ENCODE data around the gene VWA3A. TPM values are rescaled to one million over a fixed set of nuclear protein-coding genes. Genes with fewer than 3 reads are reported as not detected.

The VWA3A gene
- total and polyA plus RNA-seq, 2 of the 4 experiments (the other 2 are of a cell fraction), result not detected

DNA sequence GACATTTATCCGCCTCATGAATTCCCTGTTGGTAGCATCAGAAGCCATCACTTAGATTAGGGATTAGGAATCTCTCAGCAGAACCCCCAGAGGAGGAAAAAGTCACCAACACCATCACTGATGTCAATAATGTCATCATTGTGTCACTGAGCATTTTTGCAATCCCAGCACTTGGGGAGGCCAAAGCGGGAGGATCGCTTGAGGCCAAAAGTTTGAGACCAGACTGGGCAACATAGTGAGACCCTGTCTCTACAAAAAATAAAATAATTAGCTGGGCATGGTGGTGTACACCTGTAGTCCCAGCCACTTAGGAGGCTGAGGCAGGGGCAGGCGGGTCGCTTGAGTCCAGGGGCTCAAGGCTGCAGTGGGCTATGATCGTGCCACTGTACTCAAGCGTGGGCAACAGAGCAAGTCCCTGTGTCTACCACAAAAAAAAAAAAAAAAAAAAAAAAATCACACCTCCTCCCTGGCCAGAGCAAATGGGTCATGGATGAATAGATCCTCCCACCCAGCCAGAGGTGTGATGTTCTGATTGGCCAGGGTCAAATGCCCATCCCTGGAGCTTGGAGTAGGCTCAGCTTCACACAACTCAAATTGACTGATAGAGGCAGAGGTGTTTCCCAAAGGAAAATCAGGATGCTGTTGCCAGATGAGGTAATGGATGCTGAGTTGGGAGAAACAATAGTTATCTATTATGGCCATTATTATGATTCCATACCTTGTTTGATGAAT, 31.6 kb downstream of the VWA3A start:
- Histone ChIP-seq H3K79me1 (ENCODE audit: low read depth in 1 of 2, low read length in 2 of 2) (no peaks in the 10 kb centered on the region), H2AK5ac (ENCODE audit: low read depth, low read length) (no peak overlapping the region), H3K9me3 (ENCODE audit: control insufficient read depth, insufficient read depth, low read length) (no peaks in the 10 kb centered on the region), H3K23ac (ENCODE audit: low read depth, low read length) (no peak overlapping the region), H3K4me1 (ENCODE audit: control insufficient read depth, insufficient read depth, low read length) (no peaks in the 10 kb centered on the region), H3K4me3 (ENCODE audit: insufficient read depth, low read depth, low read length) (no peak overlapping the region), H2BK5ac (ENCODE audit: low read depth, low read length, poor library complexity, severe bottlenecking) (no peak overlapping the region), H2BK120ac (ENCODE audit: low read depth, low read length) (no peak overlapping the region), H3K36me3 (ENCODE audit: control insufficient read depth, insufficient read depth, low read length) (no peaks in the 10 kb centered on the region), H3K4me2 (ENCODE audit: low read depth, low read length) (no peak overlapping the region), H4K8ac (ENCODE audit: low read depth in 2 of 2, low read length in 2 of 2) (no peak overlapping the region), H3K4ac (ENCODE audit: low read depth, low read length) (no peak overlapping the region), H4K20me1 (ENCODE audit: insufficient read depth, low read length) (no peaks in the 10 kb centered on the region), H3K9me1 (ENCODE audit: insufficient read depth, low read length) (no peaks in the 10 kb centered on the region), H3K27me3 (ENCODE audit: control insufficient read depth, insufficient read depth, low read length) (peaks cover 4% of the 10 kb centered on the region; the same call in 1 of the 2 replicates), H3K18ac (ENCODE audit: low read depth, low read length) (no peak overlapping the region), H3K9ac (ENCODE audit: low read depth, low read length) (no peak overlapping the region), H2BK20ac (ENCODE audit: low read depth, low read length) (no peak overlapping the region), H2BK15ac (ENCODE audit: low read depth, low read length) (no peak overlapping the region), H4K91ac (ENCODE audit: insufficient read depth, low read depth, low read length) (no peak overlapping the region), H3K27ac (ENCODE audit: insufficient read depth, low read length) (no peak overlapping the region), H2AFZ (replicated peaks; ENCODE audit: low read length, poor library complexity) (no peak overlapping the region), H3K56ac (ENCODE audit: extremely low read depth, insufficient read depth, low read length) (no peak overlapping the region), H4K5ac (ENCODE audit: low read depth, low read length) (no peak overlapping the region), H2AK9ac (replicated peaks; ENCODE audit: low read depth, low read length, poor library complexity) (no peak overlapping the region), H3K14ac (replicated peaks; ENCODE audit: low read depth, low read length) (no peak overlapping the region)
- in situ Hi-C loops (cut with MboI; ENCODE audit: low sequenced_read_pairs) (no loop called here), intact Hi-C loops (cut with micrococcal nuclease) (no loop called here), dilution Hi-C loops (cut with HindIII; ENCODE audit: low sequenced_read_pairs, unreplicated experiment) (no loop called here)
- WGBS, 2 experiments (ENCODE audit: extremely low coverage in 2 of 2, insufficient read length in 1 of 2), result no CpG with 5 or more reads among the region's 7 CpGs
- POLR2A ChIA-PET (ENCODE audit: unreplicated experiment), result no interaction called here
- DNase-seq (no peak), ATAC-seq (ENCODE audit: low read depth) (no peak)
- TF ChIP-seq, protein P1, sequence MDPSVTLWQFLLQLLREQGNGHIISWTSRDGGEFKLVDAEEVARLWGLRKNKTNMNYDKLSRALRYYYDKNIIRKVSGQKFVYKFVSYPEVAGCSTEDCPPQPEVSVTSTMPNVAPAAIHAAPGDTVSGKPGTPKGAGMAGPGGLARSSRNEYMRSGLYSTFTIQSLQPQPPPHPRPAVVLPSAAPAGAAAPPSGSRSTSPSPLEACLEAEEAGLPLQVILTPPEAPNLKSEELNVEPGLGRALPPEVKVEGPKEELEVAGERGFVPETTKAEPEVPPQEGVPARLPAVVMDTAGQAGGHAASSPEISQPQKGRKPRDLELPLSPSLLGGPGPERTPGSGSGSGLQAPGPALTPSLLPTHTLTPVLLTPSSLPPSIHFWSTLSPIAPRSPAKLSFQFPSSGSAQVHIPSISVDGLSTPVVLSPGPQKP (IDR thresholded peaks at IDR 0.05; ENCODE audit: borderline replicate concordance, low read depth, low read length), result no peak
- no peak for TF ChIP-seq USF2 (IDR thresholded peaks at IDR 0.05; ENCODE audit: low read depth, low read length)
- TF ChIP-seq NFE2L2 (IDR thresholded peaks at IDR 0.05; ENCODE audit: low read depth, low read length), result no peak
- no peak for TF ChIP-seq RAD21 (IDR thresholded peaks at IDR 0.05; ENCODE audit: low read length)
- no peak for TF ChIP-seq CTCF (conservative IDR thresholded peaks at IDR 0.05; ENCODE audit: low read depth, low read length)
- TF ChIP-seq RFX5 (IDR thresholded peaks at IDR 0.05; ENCODE audit: low read depth, low read length), result no peak
- TF ChIP-seq MAZ (IDR thresholded peaks at IDR 0.05; ENCODE audit: borderline replicate concordance, low read depth, low read length), result no peak
- TF ChIP-seq RCOR1 (IDR thresholded peaks at IDR 0.05; ENCODE audit: insufficient replicate concordance, low read length), result no peak
- no TSS peak for BruUV-seq (replicated peaks)
- CTCF ChIA-PET, result no interaction called here

Measured in IMR-90 (cell line).